ENCODE measurements around the gene GGA2. TPM values are rescaled to one million over a fixed set of nuclear protein-coding genes. Genes with fewer than 3 reads are reported as not detected.

The GGA2 gene
- total RNA-seq, 1 donor: 18.1 TPM

- no peak for DNase-seq (ENCODE audit: insufficient read length, low spot score, missing footprints)
- Histone ChIP-seq H3K4me3 (ENCODE audit: insufficient read depth, low read length) (no peak overlapping the region), H3K4me2 (ENCODE audit: insufficient read depth, low read length) (no peak overlapping the region), H2AFZ (ENCODE audit: low read length) (no peak overlapping the region), H3K27me3 (ENCODE audit: insufficient read depth, low read length) (no peaks in the 10 kb centered on the region), H3K4me1 (ENCODE audit: insufficient read depth, low read length) (no peaks in the 10 kb centered on the region), H3K27ac (ENCODE audit: low read depth, low read length) (no peak overlapping the region), H3K9me3 (ENCODE audit: low read depth, low read length) (no peaks in the 10 kb centered on the region), H3K79me2 (ENCODE audit: insufficient read depth, low read length) (no peaks in the 10 kb centered on the region), H3K36me3 (ENCODE audit: insufficient read depth, low read length) (peaks cover 40% of the 10 kb centered on the region), H4K20me1 (ENCODE audit: insufficient read depth, low read length) (peaks cover 27% of the 10 kb centered on the region)
- TF ChIP-seq CTCF (IDR thresholded peaks at IDR 0.05; ENCODE audit: extremely low read depth, low read depth, low read length): no peak
These were observed 73.3 kb downstream of the GGA2 start for GRCh38 chr16:23436951-23437350.

- Histone ChIP-seq H3K27me3 (ENCODE audit: insufficient read depth, low read length) (no peaks in the 10 kb centered on the region), H3K4me3 (ENCODE audit: insufficient read depth, low read length) (no peak overlapping the region), H3K79me2 (ENCODE audit: insufficient read depth, low read length) (no peaks in the 10 kb centered on the region), H3K4me1 (ENCODE audit: insufficient read depth, low read length) (no peaks in the 10 kb centered on the region), H3K9me3 (ENCODE audit: low read depth, low read length) (no peaks in the 10 kb centered on the region), H3K27ac (ENCODE audit: low read depth, low read length) (no peak overlapping the region), H3K4me2 (ENCODE audit: insufficient read depth, low read length) (no peak overlapping the region), H2AFZ (ENCODE audit: low read length) (no peak overlapping the region), H3K36me3 (ENCODE audit: insufficient read depth, low read length) (peaks cover 37% of the 10 kb centered on the region), H4K20me1 (ENCODE audit: insufficient read depth, low read length) (peaks cover 27% of the 10 kb centered on the region)
- TF ChIP-seq CTCF (IDR thresholded peaks at IDR 0.05; ENCODE audit: extremely low read depth, low read depth, low read length): peak; percentile 94
- no peak for DNase-seq (ENCODE audit: insufficient read length, low spot score, missing footprints)
These were observed 74.8 kb downstream of the GGA2 start for GRCh38 chr16:23435500-23435899.

GRCh38 chr16:23434380-23434779, 75.9 kb downstream of the GGA2 start:
- DNase-seq (ENCODE audit: insufficient read length, low spot score, missing footprints): no peak
- TF ChIP-seq CTCF (IDR thresholded peaks at IDR 0.05; ENCODE audit: extremely low read depth, low read depth, low read length): peak; percentile 83

GRCh38 chr16:23433261-23433920, 76.9 kb downstream of the GGA2 start:
- no peak overlapping the region for H3K27ac ChIP-seq (ENCODE audit: low read depth, low read length)
- H4K20me1 ChIP-seq (ENCODE audit: insufficient read depth, low read length): peaks cover 30% of the 10 kb centered on the region
- H3K79me2 ChIP-seq (ENCODE audit: insufficient read depth, low read length): no peaks in the 10 kb centered on the region

More at GRCh38 chr16:23434380-23434779, 75.9 kb downstream of the GGA2 start:
- Histone ChIP-seq H3K27me3 (ENCODE audit: insufficient read depth, low read length) (no peaks in the 10 kb centered on the region), H2AFZ (ENCODE audit: low read length) (no peak overlapping the region), H3K27ac (ENCODE audit: low read depth, low read length) (no peak overlapping the region), H3K36me3 (ENCODE audit: insufficient read depth, low read length) (peaks cover 44% of the 10 kb centered on the region), H3K9me3 (ENCODE audit: low read depth, low read length) (no peaks in the 10 kb centered on the region), H3K4me2 (ENCODE audit: insufficient read depth, low read length) (no peak overlapping the region), H3K4me1 (ENCODE audit: insufficient read depth, low read length) (no peaks in the 10 kb centered on the region), H3K79me2 (ENCODE audit: insufficient read depth, low read length) (no peaks in the 10 kb centered on the region), H4K20me1 (ENCODE audit: insufficient read depth, low read length) (peaks cover 30% of the 10 kb centered on the region), H3K4me3 (ENCODE audit: insufficient read depth, low read length) (no peak overlapping the region)

More at GRCh38 chr16:23433261-23433920, 76.9 kb downstream of the GGA2 start:
- TF ChIP-seq CTCF (IDR thresholded peaks at IDR 0.05; ENCODE audit: extremely low read depth, low read depth, low read length): no peak
- no peak overlapping the region for H2AFZ ChIP-seq (ENCODE audit: low read length)
- no peak overlapping the region for H3K4me2 ChIP-seq (ENCODE audit: insufficient read depth, low read length)
- H3K4me3 ChIP-seq (ENCODE audit: insufficient read depth, low read length): no peak overlapping the region
- H3K27me3 ChIP-seq (ENCODE audit: insufficient read depth, low read length): no peaks in the 10 kb centered on the region
- H3K9me3 ChIP-seq (ENCODE audit: low read depth, low read length): no peaks in the 10 kb centered on the region
- peaks cover 45% of the 10 kb centered on the region for H3K36me3 ChIP-seq (ENCODE audit: insufficient read depth, low read length)
- no peaks in the 10 kb centered on the region for H3K4me1 ChIP-seq (ENCODE audit: insufficient read depth, low read length)
- no peak for DNase-seq (ENCODE audit: insufficient read length, low spot score, missing footprints)

Measured in osteoblast (primary cell).